Measurements from ENCODE around the gene PFKM.
"Not testable (repeated sequence)": the region's sequence is repeated elsewhere in the genome, so short reads cannot be mapped to it uniquely, and the experiment has no call there.

The PFKM gene

GRCh38 chr12:48109424-48109823, 9.7 kb upstream of the PFKM start:
- H3K4me1 ChIP-seq (ENCODE audit: insufficient read depth, poor library complexity, severe bottlenecking), result peaks cover 7% of the 10 kb centered on the region
- ATAC-seq (ENCODE audit: low read depth) (no peak), DNase-seq (ENCODE audit: low spot score) (no peak)
- TF ChIP-seq CTCF (IDR thresholded peaks at IDR 0.05; ENCODE audit: poor library complexity, severe bottlenecking), result no peak
- no peak overlapping the region for H3K27ac ChIP-seq (ENCODE audit: poor library complexity, severe bottlenecking)
- no peak overlapping the region for H3K4me3 ChIP-seq (ENCODE audit: severe bottlenecking)
- no peaks in the 10 kb centered on the region for H3K9me3 ChIP-seq (ENCODE audit: severe bottlenecking)
- H3K36me3 ChIP-seq (ENCODE audit: low read depth), result no peaks in the 10 kb centered on the region
- no peaks in the 10 kb centered on the region for H3K27me3 ChIP-seq (ENCODE audit: insufficient read depth, poor library complexity, severe bottlenecking)

- no peak for TF ChIP-seq CTCF (IDR thresholded peaks at IDR 0.05; ENCODE audit: poor library complexity, severe bottlenecking)
- peaks cover 7% of the 10 kb centered on the region for H3K4me1 ChIP-seq (ENCODE audit: insufficient read depth, poor library complexity, severe bottlenecking)
- no peak for ATAC-seq (ENCODE audit: low read depth)
Observed at GRCh38 chr12:48110691-48111311, 8.4 kb upstream of the PFKM start.

GRCh38 chr12:48111312-48111693, 7.9 kb upstream of the PFKM start:
- H3K36me3 ChIP-seq (ENCODE audit: low read depth); H3K27me3 ChIP-seq (ENCODE audit: insufficient read depth, poor library complexity, severe bottlenecking); H3K4me3 ChIP-seq (ENCODE audit: severe bottlenecking); H3K9me3 ChIP-seq (ENCODE audit: severe bottlenecking); H3K4me1 ChIP-seq (ENCODE audit: insufficient read depth, poor library complexity, severe bottlenecking); ATAC-seq (ENCODE audit: low read depth); DNase-seq (ENCODE audit: low spot score); H3K27ac ChIP-seq (ENCODE audit: poor library complexity, severe bottlenecking): not testable (repeated sequence)

More at GRCh38 chr12:48110691-48111311, 8.4 kb upstream of the PFKM start:
- Histone ChIP-seq H3K27me3 (ENCODE audit: insufficient read depth, poor library complexity, severe bottlenecking) (no peaks in the 10 kb centered on the region), H3K36me3 (ENCODE audit: low read depth) (no peaks in the 10 kb centered on the region), H3K27ac (ENCODE audit: poor library complexity, severe bottlenecking) (no peak overlapping the region), H3K4me3 (ENCODE audit: severe bottlenecking) (no peak overlapping the region), H3K9me3 (ENCODE audit: severe bottlenecking) (no peaks in the 10 kb centered on the region)
- no peak for DNase-seq (ENCODE audit: low spot score)

- no peak for TF ChIP-seq CTCF (IDR thresholded peaks at IDR 0.05; ENCODE audit: poor library complexity, severe bottlenecking)
- ATAC-seq (ENCODE audit: low read depth), result no peak
- no peaks in the 10 kb centered on the region for H3K9me3 ChIP-seq (ENCODE audit: severe bottlenecking)
Observed at GRCh38 chr12:48115957-48116356, 3.2 kb upstream of the PFKM start.

GRCh38 chr12:48118284-48118871, 786 bp upstream of the PFKM start:
- ATAC-seq (ENCODE audit: low read depth) (no peak), DNase-seq (ENCODE audit: low spot score) (no peak)
- no peak overlapping the region for H3K27ac ChIP-seq (ENCODE audit: poor library complexity, severe bottlenecking)
- H3K4me1 ChIP-seq (ENCODE audit: insufficient read depth, poor library complexity, severe bottlenecking), result peaks cover 3% of the 10 kb centered on the region
- H3K36me3 ChIP-seq (ENCODE audit: low read depth), result peaks cover 11% of the 10 kb centered on the region
- no peaks in the 10 kb centered on the region for H3K9me3 ChIP-seq (ENCODE audit: severe bottlenecking)
- TF ChIP-seq CTCF (IDR thresholded peaks at IDR 0.05; ENCODE audit: poor library complexity, severe bottlenecking), result no peak
- H3K27me3 ChIP-seq (ENCODE audit: insufficient read depth, poor library complexity, severe bottlenecking), result no peaks in the 10 kb centered on the region
- H3K4me3 ChIP-seq (ENCODE audit: severe bottlenecking), result peak overlapping the region; percentile 60

More at GRCh38 chr12:48115957-48116356, 3.2 kb upstream of the PFKM start:
- Histone ChIP-seq H3K4me1 (ENCODE audit: insufficient read depth, poor library complexity, severe bottlenecking) (peaks cover 3% of the 10 kb centered on the region), H3K36me3 (ENCODE audit: low read depth) (no peaks in the 10 kb centered on the region), H3K27me3 (ENCODE audit: insufficient read depth, poor library complexity, severe bottlenecking) (no peaks in the 10 kb centered on the region), H3K4me3 (ENCODE audit: severe bottlenecking) (no peak overlapping the region), H3K27ac (ENCODE audit: poor library complexity, severe bottlenecking) (no peak overlapping the region)
- no peak for DNase-seq (ENCODE audit: low spot score)

Measured in RWPE2 (cell line).